MG63 (cell line): ENCODE results near the gene IGFBP6. TPM values are rescaled to one million over a fixed set of nuclear protein-coding genes. Genes with fewer than 3 reads are reported as not detected.

Source experiments
- DNase-seq: peaks from one replicate; pipeline ENCODE4 v3.0.0-alpha.2; 2020
- H3K27me3 ChIP-seq: fragments of 250-450 bp; sonication (Bioruptor Pico); 2 replicates; pipeline ENCODE4 v1.5.1; 2020; ENCODE audit warnings: mild to moderate bottlenecking, moderate library complexity
- H3K36me3 ChIP-seq: fragments of 250-450 bp; sonication (Bioruptor Pico); 2 replicates; pipeline ENCODE4 v1.5.1; 2020; ENCODE audit warnings: mild to moderate bottlenecking, moderate library complexity
- H3K4me3 ChIP-seq: fragments of 250-450 bp; sonication (Bioruptor Pico); 2 replicates; pipeline ENCODE4 v1.5.1; 2020; ENCODE audit warnings: mild to moderate bottlenecking, moderate library complexity
- H3K9me3 ChIP-seq: fragments of 250-450 bp; sonication (Bioruptor Pico); 2 replicates; pipeline ENCODE4 v1.5.1; 2020; ENCODE audit warnings: mild to moderate bottlenecking, moderate library complexity
- total RNA-seq: library from RNA; depleted of rRNA; stranded (reverse); fragments of >200 nt; shearing (Covaris generic); gene quantifications from 2 replicates; pipeline ENCODE4 v1.2.3, GENCODE V29; 2014; ENCODE audit warnings: low replicate concordance

The IGFBP6 gene
- total RNA-seq, 1 experiment from 2014 or later: 66.3 TPM

GRCh38 chr12:53120685-53121525 lies 23.4 kb downstream of the IGFBP6 start:
- Histone ChIP-seq H3K27me3 (no peaks in the 10 kb centered on the region), H3K4me3 (no peak overlapping the region), H3K36me3 (no peaks in the 10 kb centered on the region), H3K9me3 (no peaks in the 10 kb centered on the region)
- no peak for DNase-seq

GRCh38 chr12:53122961-53123468 lies 25.5 kb downstream of the IGFBP6 start:
- peak; percentile 22 for DNase-seq
- no peaks in the 10 kb centered on the region for H3K9me3 ChIP-seq
- no peak overlapping the region for H3K4me3 ChIP-seq
- H3K36me3 ChIP-seq: no peaks in the 10 kb centered on the region
- H3K27me3 ChIP-seq: no peaks in the 10 kb centered on the region

- Histone ChIP-seq H3K9me3 (no peaks in the 10 kb centered on the region), H3K4me3 (no peak overlapping the region), H3K27me3 (no peaks in the 10 kb centered on the region), H3K36me3 (no peaks in the 10 kb centered on the region)
- peak; percentile 30 for DNase-seq
Measured at GRCh38 chr12:53123578-53124351, 26.3 kb downstream of the IGFBP6 start.

- Histone ChIP-seq H3K27me3 (no peaks in the 10 kb centered on the region), H3K36me3 (no peaks in the 10 kb centered on the region), H3K9me3 (no peaks in the 10 kb centered on the region), H3K4me3 (no peak overlapping the region)
- no peak for DNase-seq
Measured at GRCh38 chr12:53124352-53124723, 26.9 kb downstream of the IGFBP6 start.

GRCh38 chr12:53127169-53127568 lies 29.7 kb downstream of the IGFBP6 start:
- H3K27me3 ChIP-seq: no peaks in the 10 kb centered on the region
- no peak overlapping the region for H3K4me3 ChIP-seq
- H3K36me3 ChIP-seq: no peaks in the 10 kb centered on the region
- no peaks in the 10 kb centered on the region for H3K9me3 ChIP-seq
- DNase-seq: no peak

GRCh38 chr12:53128780-53129569 lies 31.5 kb downstream of the IGFBP6 start:
- Histone ChIP-seq H3K4me3 (no peak overlapping the region), H3K27me3 (no peaks in the 10 kb centered on the region), H3K36me3 (no peaks in the 10 kb centered on the region), H3K9me3 (no peaks in the 10 kb centered on the region)
- no peak for DNase-seq

GRCh38 chr12:53131844-53132243 lies 34.4 kb downstream of the IGFBP6 start:
- Histone ChIP-seq H3K4me3 (no peak overlapping the region), H3K9me3 (no peaks in the 10 kb centered on the region; the same call in 1 of the 2 replicates), H3K27me3 (no peaks in the 10 kb centered on the region), H3K36me3 (no peaks in the 10 kb centered on the region)
- DNase-seq: no peak

GRCh38 chr12:53133722-53134121 lies 36.3 kb downstream of the IGFBP6 start:
- DNase-seq: no peak
- H3K36me3 ChIP-seq: no peaks in the 10 kb centered on the region
- H3K9me3 ChIP-seq: peaks cover 5% of the 10 kb centered on the region
- no peaks in the 10 kb centered on the region for H3K27me3 ChIP-seq
- H3K4me3 ChIP-seq: no peak overlapping the region

- no peaks in the 10 kb centered on the region for H3K36me3 ChIP-seq
- no peaks in the 10 kb centered on the region for H3K9me3 ChIP-seq
- no peak overlapping the region for H3K4me3 ChIP-seq
- no peaks in the 10 kb centered on the region for H3K27me3 ChIP-seq
- no peak for DNase-seq
Measured at GRCh38 chr12:53143355-53143754, 45.9 kb downstream of the IGFBP6 start.

GRCh38 chr12:53145383-53146260 lies 48.2 kb downstream of the IGFBP6 start:
- Histone ChIP-seq H3K27me3 (no peaks in the 10 kb centered on the region), H3K36me3 (no peaks in the 10 kb centered on the region), H3K9me3 (no peaks in the 10 kb centered on the region), H3K4me3 (no peak overlapping the region)
- DNase-seq: peak; percentile 22

- DNase-seq: no peak
- H3K4me3 ChIP-seq: no peak overlapping the region
- no peaks in the 10 kb centered on the region for H3K9me3 ChIP-seq
- no peaks in the 10 kb centered on the region for H3K27me3 ChIP-seq
- H3K36me3 ChIP-seq: no peaks in the 10 kb centered on the region
Measured at GRCh38 chr12:53147181-53147580, 49.7 kb downstream of the IGFBP6 start.

GRCh38 chr12:53147653-53148052 lies 50.2 kb downstream of the IGFBP6 start:
- H3K27me3 ChIP-seq: no peaks in the 10 kb centered on the region
- H3K9me3 ChIP-seq: no peaks in the 10 kb centered on the region
- no peak overlapping the region for H3K4me3 ChIP-seq
- H3K36me3 ChIP-seq: no peaks in the 10 kb centered on the region
- no peak for DNase-seq

GRCh38 chr12:53151039-53151438 lies 53.6 kb downstream of the IGFBP6 start:
- H3K4me3 ChIP-seq: no peak overlapping the region
- DNase-seq: no peak
- no peaks in the 10 kb centered on the region for H3K9me3 ChIP-seq

More at GRCh38 chr12:53151039-53151438, 53.6 kb downstream of the IGFBP6 start:
- Histone ChIP-seq H3K36me3 (no peaks in the 10 kb centered on the region), H3K27me3 (no peaks in the 10 kb centered on the region)
